H1 (cell line): Measurements from ENCODE around the gene PRDM1.

Experiments used
- SP1 ChIP-seq: IDR thresholded peaks from 2 replicates; pipeline ENCODE4 v1.6.1; 2011; ENCODE audit warnings: low read depth, low read length
- TEAD4 ChIP-seq: IDR thresholded peaks from 2 replicates; pipeline ENCODE4 v1.6.1; 2012; ENCODE audit warnings: low read depth, low read length, inconsistent platforms, mixed read lengths
- TF ChIP-seq, protein P1 (sequence below), 3 experiments: IDR thresholded peaks; 1 replicate in 2 of 3; 2 replicates in 1 of 3; pipeline versions ENCODE4 v1.5.1 to v1.6.1; 2011; ENCODE audit warnings: low read length in 3 of 3, mild to moderate bottlenecking in 3 of 3, inconsistent platforms in 2 of 3, low read depth in 1 of 3, moderate library complexity in 1 of 3; ENCODE audit not compliant: insufficient read depth in 1 of 3; ENCODE audit errors: control extremely low read depth in 1 of 3
- TF ChIP-seq, protein P2 (sequence below): fragments of 300-600 bp; sonication (generic); IDR thresholded peaks from 2 replicates; pipeline ENCODE4 v1.7.1; 2012; ENCODE audit warnings: low read length, moderate library complexity, mild to moderate bottlenecking, inconsistent platforms; ENCODE audit not compliant: insufficient replicate concordance

DNA sequence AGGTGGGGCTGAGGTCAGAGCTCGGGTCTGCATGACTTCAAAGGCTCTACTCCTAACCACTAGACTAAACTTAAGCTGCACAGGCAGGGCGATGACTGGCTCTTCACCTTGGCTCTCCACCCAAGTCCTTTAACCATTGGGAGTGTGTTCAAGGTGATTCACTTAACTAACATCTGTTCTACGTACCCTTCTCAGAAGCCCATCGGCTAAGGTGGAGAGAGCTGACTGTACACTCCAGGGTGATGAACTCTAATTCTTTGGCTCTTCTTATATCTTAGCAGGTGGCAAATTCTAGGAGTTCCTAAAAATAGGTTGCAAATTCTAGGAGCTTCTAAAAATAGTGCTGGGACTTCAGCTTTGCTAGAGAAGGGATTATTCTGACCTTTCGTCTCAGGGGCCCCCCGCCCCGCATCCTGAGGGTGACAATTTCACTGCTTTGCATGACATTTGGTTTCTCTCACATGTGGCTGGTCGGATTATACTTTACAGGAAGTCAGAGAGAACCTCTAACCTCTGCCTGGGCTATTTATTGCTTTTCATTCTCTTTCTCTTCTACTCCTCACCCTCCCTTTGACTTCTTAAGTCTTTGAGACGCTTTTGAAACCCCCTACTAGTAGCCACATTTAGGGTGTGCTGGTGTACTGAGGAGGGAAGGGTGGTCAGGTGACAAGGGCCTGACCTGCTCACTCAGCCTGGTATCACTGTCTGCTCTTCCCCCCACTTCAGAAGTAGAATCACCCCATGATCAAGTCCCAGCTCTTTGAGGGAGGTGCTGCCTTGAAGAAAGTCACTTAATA is 55.5 kb downstream of the PRDM1 start:
- TF ChIP-seq, protein P1, sequence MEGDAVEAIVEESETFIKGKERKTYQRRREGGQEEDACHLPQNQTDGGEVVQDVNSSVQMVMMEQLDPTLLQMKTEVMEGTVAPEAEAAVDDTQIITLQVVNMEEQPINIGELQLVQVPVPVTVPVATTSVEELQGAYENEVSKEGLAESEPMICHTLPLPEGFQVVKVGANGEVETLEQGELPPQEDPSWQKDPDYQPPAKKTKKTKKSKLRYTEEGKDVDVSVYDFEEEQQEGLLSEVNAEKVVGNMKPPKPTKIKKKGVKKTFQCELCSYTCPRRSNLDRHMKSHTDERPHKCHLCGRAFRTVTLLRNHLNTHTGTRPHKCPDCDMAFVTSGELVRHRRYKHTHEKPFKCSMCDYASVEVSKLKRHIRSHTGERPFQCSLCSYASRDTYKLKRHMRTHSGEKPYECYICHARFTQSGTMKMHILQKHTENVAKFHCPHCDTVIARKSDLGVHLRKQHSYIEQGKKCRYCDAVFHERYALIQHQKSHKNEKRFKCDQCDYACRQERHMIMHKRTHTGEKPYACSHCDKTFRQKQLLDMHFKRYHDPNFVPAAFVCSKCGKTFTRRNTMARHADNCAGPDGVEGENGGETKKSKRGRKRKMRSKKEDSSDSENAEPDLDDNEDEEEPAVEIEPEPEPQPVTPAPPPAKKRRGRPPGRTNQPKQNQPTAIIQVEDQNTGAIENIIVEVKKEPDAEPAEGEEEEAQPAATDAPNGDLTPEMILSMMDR (IDR thresholded peaks at IDR 0.05; ENCODE audit: control extremely low read depth in 1 of 3, insufficient read depth in 1 of 3, low read depth in 1 of 3, low read length in 3 of 3): no peak
- no peak for TF ChIP-seq TEAD4
- TF ChIP-seq, protein P2, sequence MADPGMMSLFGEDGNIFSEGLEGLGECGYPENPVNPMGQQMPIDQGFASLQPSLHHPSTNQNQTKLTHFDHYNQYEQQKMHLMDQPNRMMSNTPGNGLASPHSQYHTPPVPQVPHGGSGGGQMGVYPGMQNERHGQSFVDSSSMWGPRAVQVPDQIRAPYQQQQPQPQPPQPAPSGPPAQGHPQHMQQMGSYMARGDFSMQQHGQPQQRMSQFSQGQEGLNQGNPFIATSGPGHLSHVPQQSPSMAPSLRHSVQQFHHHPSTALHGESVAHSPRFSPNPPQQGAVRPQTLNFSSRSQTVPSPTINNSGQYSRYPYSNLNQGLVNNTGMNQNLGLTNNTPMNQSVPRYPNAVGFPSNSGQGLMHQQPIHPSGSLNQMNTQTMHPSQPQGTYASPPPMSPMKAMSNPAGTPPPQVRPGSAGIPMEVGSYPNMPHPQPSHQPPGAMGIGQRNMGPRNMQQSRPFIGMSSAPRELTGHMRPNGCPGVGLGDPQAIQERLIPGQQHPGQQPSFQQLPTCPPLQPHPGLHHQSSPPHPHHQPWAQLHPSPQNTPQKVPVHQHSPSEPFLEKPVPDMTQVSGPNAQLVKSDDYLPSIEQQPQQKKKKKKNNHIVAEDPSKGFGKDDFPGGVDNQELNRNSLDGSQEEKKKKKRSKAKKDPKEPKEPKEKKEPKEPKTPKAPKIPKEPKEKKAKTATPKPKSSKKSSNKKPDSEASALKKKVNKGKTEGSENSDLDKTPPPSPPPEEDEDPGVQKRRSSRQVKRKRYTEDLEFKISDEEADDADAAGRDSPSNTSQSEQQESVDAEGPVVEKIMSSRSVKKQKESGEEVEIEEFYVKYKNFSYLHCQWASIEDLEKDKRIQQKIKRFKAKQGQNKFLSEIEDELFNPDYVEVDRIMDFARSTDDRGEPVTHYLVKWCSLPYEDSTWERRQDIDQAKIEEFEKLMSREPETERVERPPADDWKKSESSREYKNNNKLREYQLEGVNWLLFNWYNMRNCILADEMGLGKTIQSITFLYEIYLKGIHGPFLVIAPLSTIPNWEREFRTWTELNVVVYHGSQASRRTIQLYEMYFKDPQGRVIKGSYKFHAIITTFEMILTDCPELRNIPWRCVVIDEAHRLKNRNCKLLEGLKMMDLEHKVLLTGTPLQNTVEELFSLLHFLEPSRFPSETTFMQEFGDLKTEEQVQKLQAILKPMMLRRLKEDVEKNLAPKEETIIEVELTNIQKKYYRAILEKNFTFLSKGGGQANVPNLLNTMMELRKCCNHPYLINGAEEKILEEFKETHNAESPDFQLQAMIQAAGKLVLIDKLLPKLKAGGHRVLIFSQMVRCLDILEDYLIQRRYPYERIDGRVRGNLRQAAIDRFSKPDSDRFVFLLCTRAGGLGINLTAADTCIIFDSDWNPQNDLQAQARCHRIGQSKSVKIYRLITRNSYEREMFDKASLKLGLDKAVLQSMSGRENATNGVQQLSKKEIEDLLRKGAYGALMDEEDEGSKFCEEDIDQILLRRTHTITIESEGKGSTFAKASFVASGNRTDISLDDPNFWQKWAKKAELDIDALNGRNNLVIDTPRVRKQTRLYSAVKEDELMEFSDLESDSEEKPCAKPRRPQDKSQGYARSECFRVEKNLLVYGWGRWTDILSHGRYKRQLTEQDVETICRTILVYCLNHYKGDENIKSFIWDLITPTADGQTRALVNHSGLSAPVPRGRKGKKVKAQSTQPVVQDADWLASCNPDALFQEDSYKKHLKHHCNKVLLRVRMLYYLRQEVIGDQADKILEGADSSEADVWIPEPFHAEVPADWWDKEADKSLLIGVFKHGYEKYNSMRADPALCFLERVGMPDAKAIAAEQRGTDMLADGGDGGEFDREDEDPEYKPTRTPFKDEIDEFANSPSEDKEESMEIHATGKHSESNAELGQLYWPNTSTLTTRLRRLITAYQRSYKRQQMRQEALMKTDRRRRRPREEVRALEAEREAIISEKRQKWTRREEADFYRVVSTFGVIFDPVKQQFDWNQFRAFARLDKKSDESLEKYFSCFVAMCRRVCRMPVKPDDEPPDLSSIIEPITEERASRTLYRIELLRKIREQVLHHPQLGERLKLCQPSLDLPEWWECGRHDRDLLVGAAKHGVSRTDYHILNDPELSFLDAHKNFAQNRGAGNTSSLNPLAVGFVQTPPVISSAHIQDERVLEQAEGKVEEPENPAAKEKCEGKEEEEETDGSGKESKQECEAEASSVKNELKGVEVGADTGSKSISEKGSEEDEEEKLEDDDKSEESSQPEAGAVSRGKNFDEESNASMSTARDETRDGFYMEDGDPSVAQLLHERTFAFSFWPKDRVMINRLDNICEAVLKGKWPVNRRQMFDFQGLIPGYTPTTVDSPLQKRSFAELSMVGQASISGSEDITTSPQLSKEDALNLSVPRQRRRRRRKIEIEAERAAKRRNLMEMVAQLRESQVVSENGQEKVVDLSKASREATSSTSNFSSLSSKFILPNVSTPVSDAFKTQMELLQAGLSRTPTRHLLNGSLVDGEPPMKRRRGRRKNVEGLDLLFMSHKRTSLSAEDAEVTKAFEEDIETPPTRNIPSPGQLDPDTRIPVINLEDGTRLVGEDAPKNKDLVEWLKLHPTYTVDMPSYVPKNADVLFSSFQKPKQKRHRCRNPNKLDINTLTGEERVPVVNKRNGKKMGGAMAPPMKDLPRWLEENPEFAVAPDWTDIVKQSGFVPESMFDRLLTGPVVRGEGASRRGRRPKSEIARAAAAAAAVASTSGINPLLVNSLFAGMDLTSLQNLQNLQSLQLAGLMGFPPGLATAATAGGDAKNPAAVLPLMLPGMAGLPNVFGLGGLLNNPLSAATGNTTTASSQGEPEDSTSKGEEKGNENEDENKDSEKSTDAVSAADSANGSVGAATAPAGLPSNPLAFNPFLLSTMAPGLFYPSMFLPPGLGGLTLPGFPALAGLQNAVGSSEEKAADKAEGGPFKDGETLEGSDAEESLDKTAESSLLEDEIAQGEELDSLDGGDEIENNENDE: no peak
- TF ChIP-seq SP1: no peak
